NOMO-1 (cell line): ENCODE data around the gene TPCN2.

Experiments used
- DNase-seq, 2 experiments: peaks; one replicate each; lab custom pipeline; 2025; ENCODE audit not compliant: unreplicated experiment in 2 of 2; lab: John Stamatoyannopoulos, UW

Gene TPCN2

DNA sequence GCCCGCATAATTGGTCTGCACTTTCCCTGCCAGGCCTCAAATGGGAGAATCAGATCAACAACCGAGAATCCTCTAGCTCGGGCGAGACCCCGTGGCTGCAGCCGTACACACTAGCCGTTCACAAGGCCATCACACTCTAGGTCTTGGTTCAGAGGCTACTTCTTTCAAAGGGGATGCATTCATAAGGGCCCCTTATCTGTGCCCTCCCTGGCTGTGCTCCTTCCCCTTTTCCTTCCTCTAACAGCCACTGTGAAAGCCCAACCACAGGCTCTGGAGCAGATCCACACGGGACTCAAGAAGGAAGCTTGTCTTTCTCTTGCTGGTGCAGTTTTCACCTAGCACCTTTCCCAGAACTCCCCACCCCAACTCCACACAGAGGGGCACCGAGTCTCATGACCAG is 131.5 kb downstream of the TPCN2 start:
- DNase-seq: no peak

DNA sequence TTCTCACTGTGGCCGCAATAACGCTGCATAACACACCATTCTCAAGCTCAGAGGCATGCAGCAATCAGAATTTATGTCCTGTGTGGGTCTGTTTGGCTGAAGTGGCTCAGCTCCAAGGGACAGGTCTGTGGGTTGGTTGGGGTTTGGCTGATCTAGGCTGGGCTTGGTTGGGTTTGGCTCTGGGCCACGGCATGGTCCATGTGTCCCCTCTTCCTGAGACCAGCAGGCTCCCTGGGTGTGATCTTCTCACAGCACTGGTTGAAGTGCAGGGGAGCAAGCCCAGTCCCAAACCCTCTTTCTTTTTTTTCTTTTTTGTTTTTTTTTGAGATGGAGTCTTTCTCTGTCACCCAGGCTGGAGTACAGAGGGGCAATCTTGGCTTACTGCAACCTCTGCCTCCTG is 132.0 kb downstream of the TPCN2 start:
- no peak for DNase-seq

GRCh38 chr11:69183613-69184012 is 134.9 kb downstream of the TPCN2 start:
- no peak for DNase-seq
